ENCODE data around the gene DYNC2I2. TPM values are rescaled to one million over a fixed set of nuclear protein-coding genes. Genes with fewer than 3 reads are reported as not detected.

The DYNC2I2 gene
- total and polyA plus RNA-seq, 2 of the 4 experiments (the other 2 are of a cell fraction) = 33.7 to 37.1 TPM

DNA sequence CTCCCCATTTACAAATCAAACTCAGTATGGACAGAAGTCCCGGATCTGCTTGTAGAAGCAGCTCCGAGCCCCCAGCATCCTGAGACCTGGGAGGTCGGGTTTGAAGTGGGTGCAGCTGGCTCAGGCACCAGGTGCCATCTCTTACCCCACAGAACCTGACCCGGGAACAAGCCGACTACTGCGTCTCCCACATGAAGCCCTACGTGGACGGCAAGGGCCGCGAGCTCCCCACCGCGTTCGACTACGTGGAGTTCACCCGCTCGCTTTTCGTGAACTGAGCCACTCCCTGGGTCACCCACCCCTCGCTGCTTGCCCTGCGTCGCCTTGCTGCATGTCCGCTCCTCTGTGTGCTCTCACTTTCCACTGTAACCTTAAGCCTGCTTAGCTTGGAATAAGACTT lies 23.6 kb downstream of the DYNC2I2 start:
- BruUV-seq (replicated peaks) = TSS peak; percentile 99
- Histone ChIP-seq H3K27me3 (ENCODE audit: control insufficient read depth, insufficient read depth, low read length) (no peaks in the 10 kb centered on the region), H3K9me3 (ENCODE audit: control insufficient read depth, insufficient read depth, low read length) (no peaks in the 10 kb centered on the region), H2BK5ac (ENCODE audit: low read depth, low read length, poor library complexity, severe bottlenecking) (no peak overlapping the region), H3K18ac (ENCODE audit: low read depth, low read length) (no peak overlapping the region), H3K36me3 (ENCODE audit: control insufficient read depth, insufficient read depth, low read length) (peaks cover 56% of the 10 kb centered on the region), H3K4me2 (ENCODE audit: low read depth, low read length) (no peak overlapping the region), H3K9ac (ENCODE audit: low read depth, low read length) (no peak overlapping the region), H4K91ac (ENCODE audit: insufficient read depth, low read depth, low read length) (no peak overlapping the region), H3K79me1 (ENCODE audit: low read depth in 1 of 2, low read length in 2 of 2) (peaks cover 0 to 35% of the 10 kb centered on the region in 2 experiments; a peak in 2 of 4 replicates), H3K9me1 (ENCODE audit: insufficient read depth, low read length) (0 out of 2 replicates have a peak, but pooled peaks cover 5% of the 10 kb centered on the region), H2AK9ac (replicated peaks; ENCODE audit: low read depth, low read length, poor library complexity) (no peak overlapping the region), H3K23ac (ENCODE audit: low read depth, low read length) (no peak overlapping the region), H2BK15ac (ENCODE audit: low read depth, low read length) (no peak overlapping the region), H2BK20ac (ENCODE audit: low read depth, low read length) (no peak overlapping the region), H4K20me1 (ENCODE audit: insufficient read depth, low read length) (0 out of 2 replicates have a peak, but pooled peaks cover 3% of the 10 kb centered on the region), H3K27ac (ENCODE audit: insufficient read depth, low read length) (no peak overlapping the region), H4K8ac (ENCODE audit: low read depth in 2 of 2, low read length in 2 of 2) (no peak overlapping the region), H3K4ac (ENCODE audit: low read depth, low read length) (no peak overlapping the region), H4K5ac (ENCODE audit: low read depth, low read length) (no peak overlapping the region), H3K56ac (ENCODE audit: extremely low read depth, insufficient read depth, low read length) (no peak overlapping the region), H3K14ac (replicated peaks; ENCODE audit: low read depth, low read length) (no peak overlapping the region), H2AK5ac (ENCODE audit: low read depth, low read length) (no peak overlapping the region), H2BK120ac (ENCODE audit: low read depth, low read length) (no peak overlapping the region), H3K4me1 (ENCODE audit: control insufficient read depth, insufficient read depth, low read length) (peaks cover 13% of the 10 kb centered on the region), H2AFZ (replicated peaks; ENCODE audit: low read length, poor library complexity) (no peak overlapping the region), H3K4me3 (ENCODE audit: insufficient read depth, low read depth, low read length) (no peak overlapping the region)
- POLR2A ChIA-PET (ENCODE audit: unreplicated experiment) = no interaction called here
- TF ChIP-seq RAD21 (IDR thresholded peaks at IDR 0.05; ENCODE audit: low read length) (no peak), MAFK (IDR thresholded peaks at IDR 0.05; ENCODE audit: low read depth, low read length) (no peak), POLR2A (IDR thresholded peaks at IDR 0.05; ENCODE audit: low read depth, low read length) (no peak), CHD1 (IDR thresholded peaks at IDR 0.05; ENCODE audit: low read depth, low read length) (no peak), CEBPB (IDR thresholded peaks at IDR 0.05; ENCODE audit: low read depth, low read length) (no peak), MAZ (IDR thresholded peaks at IDR 0.05; ENCODE audit: borderline replicate concordance, low read depth, low read length) (no peak), RFX5 (IDR thresholded peaks at IDR 0.05; ENCODE audit: low read depth, low read length) (no peak), MXI1 (IDR thresholded peaks at IDR 0.05; ENCODE audit: borderline replicate concordance, low read depth, low read length) (no peak), NFE2L2 (IDR thresholded peaks at IDR 0.05; ENCODE audit: low read depth, low read length) (no peak), FOS (IDR thresholded peaks at IDR 0.05; ENCODE audit: low read depth, low read length) (no peak), BHLHE40 (IDR thresholded peaks at IDR 0.05; ENCODE audit: low read depth, low read length) (no peak), SMC3 (IDR thresholded peaks at IDR 0.05; ENCODE audit: low read depth, low read length) (no peak), RCOR1 (IDR thresholded peaks at IDR 0.05; ENCODE audit: insufficient replicate concordance, low read length) (no peak)
- TF ChIP-seq, protein P1, sequence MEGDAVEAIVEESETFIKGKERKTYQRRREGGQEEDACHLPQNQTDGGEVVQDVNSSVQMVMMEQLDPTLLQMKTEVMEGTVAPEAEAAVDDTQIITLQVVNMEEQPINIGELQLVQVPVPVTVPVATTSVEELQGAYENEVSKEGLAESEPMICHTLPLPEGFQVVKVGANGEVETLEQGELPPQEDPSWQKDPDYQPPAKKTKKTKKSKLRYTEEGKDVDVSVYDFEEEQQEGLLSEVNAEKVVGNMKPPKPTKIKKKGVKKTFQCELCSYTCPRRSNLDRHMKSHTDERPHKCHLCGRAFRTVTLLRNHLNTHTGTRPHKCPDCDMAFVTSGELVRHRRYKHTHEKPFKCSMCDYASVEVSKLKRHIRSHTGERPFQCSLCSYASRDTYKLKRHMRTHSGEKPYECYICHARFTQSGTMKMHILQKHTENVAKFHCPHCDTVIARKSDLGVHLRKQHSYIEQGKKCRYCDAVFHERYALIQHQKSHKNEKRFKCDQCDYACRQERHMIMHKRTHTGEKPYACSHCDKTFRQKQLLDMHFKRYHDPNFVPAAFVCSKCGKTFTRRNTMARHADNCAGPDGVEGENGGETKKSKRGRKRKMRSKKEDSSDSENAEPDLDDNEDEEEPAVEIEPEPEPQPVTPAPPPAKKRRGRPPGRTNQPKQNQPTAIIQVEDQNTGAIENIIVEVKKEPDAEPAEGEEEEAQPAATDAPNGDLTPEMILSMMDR (conservative IDR thresholded peaks at IDR 0.05; ENCODE audit: low read depth, low read length) = no peak
- TF ChIP-seq, protein P2, sequence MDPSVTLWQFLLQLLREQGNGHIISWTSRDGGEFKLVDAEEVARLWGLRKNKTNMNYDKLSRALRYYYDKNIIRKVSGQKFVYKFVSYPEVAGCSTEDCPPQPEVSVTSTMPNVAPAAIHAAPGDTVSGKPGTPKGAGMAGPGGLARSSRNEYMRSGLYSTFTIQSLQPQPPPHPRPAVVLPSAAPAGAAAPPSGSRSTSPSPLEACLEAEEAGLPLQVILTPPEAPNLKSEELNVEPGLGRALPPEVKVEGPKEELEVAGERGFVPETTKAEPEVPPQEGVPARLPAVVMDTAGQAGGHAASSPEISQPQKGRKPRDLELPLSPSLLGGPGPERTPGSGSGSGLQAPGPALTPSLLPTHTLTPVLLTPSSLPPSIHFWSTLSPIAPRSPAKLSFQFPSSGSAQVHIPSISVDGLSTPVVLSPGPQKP (IDR thresholded peaks at IDR 0.05; ENCODE audit: borderline replicate concordance, low read depth, low read length) = no peak
- TF ChIP-seq, protein P3, sequence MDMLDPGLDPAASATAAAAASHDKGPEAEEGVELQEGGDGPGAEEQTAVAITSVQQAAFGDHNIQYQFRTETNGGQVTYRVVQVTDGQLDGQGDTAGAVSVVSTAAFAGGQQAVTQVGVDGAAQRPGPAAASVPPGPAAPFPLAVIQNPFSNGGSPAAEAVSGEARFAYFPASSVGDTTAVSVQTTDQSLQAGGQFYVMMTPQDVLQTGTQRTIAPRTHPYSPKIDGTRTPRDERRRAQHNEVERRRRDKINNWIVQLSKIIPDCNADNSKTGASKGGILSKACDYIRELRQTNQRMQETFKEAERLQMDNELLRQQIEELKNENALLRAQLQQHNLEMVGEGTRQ (IDR thresholded peaks at IDR 0.05; ENCODE audit: low read depth, low read length) = no peak
- in situ Hi-C loops (cut with MboI; ENCODE audit: low sequenced_read_pairs) = no loop called here
- DNase-seq (no peak), ATAC-seq (ENCODE audit: low read depth) (no peak)
- dilution Hi-C loops (cut with HindIII; ENCODE audit: low sequenced_read_pairs, unreplicated experiment) = no loop called here
- intact Hi-C loops (cut with micrococcal nuclease) = no loop called here
- CTCF ChIA-PET = no interaction called here
- WGBS, 2 experiments (ENCODE audit: extremely low coverage in 2 of 2, insufficient read length in 1 of 2) = 91% methylated on average over 13 of the region's 21 CpGs; no CpG with 5 or more reads in 1 of the 2 experiments
